NCI-H146 (cell line): ENCODE results near the gene CIAO3.

Experiments used
- DNase-seq: peaks from one replicate; lab custom pipeline; 2025; lab: John Stamatoyannopoulos, UW

CIAO3 gene

DNA sequence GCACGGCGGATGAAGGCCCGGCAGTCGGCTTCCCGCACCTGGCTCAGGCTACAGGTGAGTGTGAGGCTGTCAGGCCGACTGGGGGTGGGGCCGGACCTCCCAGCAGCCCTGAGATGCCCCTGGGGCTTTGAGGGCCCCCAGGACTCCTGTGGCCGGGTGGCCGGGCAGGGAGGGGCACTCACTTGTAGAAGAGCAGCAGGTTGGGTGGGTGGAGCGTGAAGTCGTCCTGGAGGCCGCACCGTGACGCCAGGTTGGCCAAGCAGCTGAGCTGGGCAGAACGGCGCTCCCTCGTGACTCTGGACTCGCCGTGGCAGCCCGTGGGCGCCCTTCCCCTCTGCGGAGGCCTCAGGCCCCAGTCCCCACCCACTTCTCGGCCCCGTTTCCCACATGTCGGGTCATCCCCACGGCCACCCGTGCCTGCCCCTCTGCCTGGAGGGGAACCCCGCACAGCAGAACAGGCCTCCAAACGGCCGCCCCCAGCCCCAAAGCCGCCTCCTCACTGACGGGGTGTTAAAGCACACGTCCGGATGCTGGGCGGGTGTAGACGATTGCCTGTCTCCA is 34.5 kb upstream of the CIAO3 start:
- peak; percentile 58 for DNase-seq

- peak; percentile 32 for DNase-seq
These were observed 33.5 kb upstream of the CIAO3 start for GRCh38 chr16:774086-775001.

- DNase-seq: peak; percentile 79
These were observed 32.2 kb upstream of the CIAO3 start for GRCh38 chr16:772959-773358.

DNA sequence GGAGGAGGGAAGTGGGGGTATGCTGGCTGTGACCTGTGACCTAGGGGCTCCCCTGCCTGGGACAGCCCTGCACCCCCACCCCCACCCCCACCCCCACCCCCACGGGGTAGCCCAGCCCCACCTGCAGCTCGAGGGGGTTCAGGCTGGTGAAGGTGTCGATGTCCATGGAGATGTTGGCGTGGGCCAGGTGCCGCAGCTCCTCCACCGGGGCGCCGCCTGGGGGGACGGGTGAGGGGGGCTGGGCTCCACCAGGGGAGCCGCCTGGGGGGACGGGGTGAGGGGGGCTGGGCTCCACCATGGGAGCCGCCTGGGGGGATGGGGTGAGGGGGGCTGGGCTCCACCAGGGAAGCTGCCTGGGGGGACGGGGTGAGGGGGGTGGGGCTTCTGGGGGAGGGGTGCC is 29.6 kb upstream of the CIAO3 start:
- DNase-seq: no peak

DNA sequence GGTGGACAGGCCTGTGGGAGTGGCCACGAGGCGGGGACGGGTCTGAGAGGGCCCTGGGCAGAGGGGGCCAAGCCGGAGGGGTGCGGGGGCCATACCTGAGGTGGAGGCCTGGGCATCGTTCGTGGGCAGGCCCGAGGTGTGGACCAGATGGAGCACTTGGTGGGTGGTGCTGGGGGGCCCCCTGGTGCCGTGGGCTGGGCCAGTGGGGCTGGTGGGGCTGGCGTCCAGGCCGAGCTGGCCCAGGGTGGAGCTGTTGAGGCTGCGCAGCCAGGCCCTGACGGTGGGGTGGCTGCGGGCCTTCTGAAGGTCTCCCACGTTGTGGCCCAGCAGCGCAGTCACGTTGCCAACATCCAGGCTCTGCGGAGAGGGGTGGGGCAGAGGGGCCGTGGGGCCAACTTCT is 29.1 kb upstream of the CIAO3 start:
- DNase-seq: no peak

- DNase-seq: no peak
These were observed 28.5 kb upstream of the CIAO3 start for GRCh38 chr16:769184-769784.

- DNase-seq: no peak
These were observed 27.6 kb upstream of the CIAO3 start for GRCh38 chr16:768428-768827.

- no peak for DNase-seq
These were observed 27.0 kb upstream of the CIAO3 start for GRCh38 chr16:767743-768235.

- DNase-seq: no peak
These were observed 26.2 kb upstream of the CIAO3 start for GRCh38 chr16:766820-767640.

DNA sequence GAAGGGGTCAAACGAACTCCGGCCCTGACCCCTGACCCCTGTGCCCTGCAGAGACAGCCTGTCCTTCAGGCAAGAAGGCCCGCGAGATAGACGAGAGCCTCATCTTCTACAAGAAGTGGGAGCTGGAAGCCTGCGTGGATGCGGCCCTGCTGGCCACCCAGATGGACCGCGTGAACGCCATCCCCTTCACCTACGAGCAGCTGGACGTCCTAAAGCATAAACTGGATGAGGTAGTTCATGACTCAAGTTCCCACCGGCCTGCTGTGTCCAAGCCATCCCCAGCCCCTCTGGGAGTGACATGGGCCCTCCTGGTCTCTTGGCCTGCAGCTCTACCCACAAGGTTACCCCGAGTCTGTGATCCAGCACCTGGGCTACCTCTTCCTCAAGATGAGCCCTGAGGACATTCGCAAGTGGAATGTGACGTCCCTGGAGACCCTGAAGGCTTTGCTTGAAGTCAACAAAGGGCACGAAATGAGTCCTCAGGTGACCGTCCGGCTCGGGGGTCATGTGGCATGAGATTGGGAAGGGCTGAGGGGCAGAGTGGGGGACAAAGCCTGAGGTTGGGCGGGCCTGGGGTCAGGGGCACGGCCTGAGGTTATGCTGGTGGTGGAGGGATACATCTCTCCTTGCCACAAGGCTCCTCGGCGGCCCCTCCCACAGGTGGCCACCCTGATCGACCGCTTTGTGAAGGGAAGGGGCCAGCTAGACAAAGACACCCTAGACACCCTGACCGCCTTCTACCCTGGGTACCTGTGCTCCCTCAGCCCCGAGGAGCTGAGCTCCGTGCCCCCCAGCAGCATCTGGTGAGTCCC is 25.4 kb upstream of the CIAO3 start:
- no peak for DNase-seq

DNA sequence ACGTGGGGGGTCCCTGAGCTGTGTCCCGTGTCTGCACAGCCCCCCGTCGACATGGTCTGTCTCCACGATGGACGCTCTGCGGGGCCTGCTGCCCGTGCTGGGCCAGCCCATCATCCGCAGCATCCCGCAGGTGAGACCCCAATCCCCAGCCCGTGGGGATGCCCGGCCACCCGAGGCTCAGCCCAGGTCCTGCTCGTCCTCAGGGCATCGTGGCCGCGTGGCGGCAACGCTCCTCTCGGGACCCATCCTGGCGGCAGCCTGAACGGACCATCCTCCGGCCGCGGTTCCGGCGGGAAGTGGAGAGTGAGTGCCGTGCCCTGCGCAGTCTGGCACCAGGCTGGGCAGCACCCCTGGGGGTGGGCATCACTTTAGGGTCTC is 24.7 kb upstream of the CIAO3 start:
- no peak for DNase-seq

- no peak for DNase-seq
These were observed 24.2 kb upstream of the CIAO3 start for GRCh38 chr16:764848-765487.

GRCh38 chr16:764184-764750 is 23.5 kb upstream of the CIAO3 start:
- DNase-seq: no peak

GRCh38 chr16:763369-764183 is 22.8 kb upstream of the CIAO3 start:
- DNase-seq: no peak

GRCh38 chr16:762595-763268 is 21.9 kb upstream of the CIAO3 start:
- DNase-seq: no peak

DNA sequence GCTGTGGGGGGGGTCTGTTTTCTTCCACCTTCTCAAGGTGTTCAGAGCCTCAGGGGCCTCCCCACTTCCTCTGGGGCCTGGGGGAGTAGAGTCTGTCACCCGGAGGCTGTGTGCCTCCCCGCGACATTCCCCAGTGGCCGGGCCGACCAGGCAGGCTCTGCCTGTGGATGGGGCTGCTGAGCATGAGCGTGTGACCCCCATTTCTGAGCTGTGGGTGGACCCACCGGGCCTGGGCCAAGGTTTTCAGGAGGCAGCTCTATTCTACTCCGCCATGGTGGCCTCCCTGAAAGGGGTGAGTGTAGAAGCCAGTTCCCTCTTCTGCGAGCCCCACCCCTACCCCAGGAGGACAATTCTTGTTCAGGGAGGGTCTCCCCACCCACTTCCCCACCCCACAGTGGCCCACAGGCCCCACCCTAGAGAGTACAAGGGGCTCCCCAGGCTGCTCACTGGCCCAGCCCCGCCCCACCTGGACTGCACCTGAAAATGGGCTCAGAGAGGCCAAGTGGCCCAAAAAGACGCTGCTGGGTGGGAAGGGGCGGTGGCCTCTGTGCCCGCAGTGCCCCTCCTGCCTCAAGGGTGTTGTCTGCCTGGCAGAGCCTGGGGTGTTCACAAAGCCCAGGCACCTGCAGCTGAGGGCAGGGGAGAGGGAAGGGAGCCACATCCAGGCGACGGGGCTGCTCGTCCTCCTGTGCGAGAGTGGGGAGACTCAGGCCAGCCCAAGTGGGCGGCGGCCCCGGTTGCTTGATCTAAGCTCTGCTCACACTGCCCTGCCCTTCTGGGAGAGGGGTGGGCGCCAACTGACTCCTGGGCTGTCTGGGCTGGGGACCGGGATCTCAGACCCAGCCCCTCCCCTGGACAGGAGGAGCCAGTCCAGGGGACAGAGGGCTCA is 21.1 kb upstream of the CIAO3 start:
- DNase-seq: no peak

DNA sequence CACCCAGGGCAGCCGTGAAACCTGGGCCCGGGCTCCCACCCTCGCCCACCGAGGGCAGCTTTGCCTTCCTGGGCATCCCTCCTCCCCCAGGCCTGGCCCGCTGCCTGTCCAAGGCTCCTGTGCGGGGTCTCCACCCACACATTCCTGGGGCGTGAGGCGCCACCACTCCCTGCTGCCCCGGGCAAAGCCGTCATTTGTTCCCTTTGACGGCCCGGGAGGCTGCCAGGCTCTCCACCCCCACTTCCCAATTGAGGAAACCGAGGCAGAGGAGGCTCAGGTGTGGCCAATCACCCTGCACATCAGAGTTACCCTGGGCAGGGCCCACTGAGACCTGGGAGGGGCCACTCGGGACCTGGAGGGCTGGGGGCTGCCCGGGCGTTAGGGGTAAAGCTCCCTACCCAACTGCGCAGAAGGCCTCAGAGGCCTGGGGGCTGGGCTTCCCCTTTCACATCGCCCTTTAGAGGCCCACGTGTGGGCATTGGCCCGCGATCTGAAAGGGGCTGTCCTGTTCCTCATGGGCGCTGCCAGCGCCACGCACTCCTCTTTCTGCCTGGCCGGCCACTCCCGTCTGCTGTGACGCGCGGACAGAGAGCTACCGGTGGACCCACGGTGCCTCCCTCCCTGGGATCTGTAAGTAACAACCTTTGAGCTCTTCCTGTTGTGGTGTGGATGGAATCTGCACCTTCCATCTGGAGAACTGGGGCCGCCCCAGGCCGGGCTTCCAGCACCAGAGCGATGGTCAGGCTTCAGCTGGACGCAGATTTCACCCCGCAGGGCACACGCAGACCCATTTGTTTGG is 19.9 kb upstream of the CIAO3 start, which contains the start of gene MSLN:
MSLN (plus strand) TSS at position 190 of the 799 bp plus-strand sequence. CDS start 1,947 bp downstream, outside the sequence.
- no peak for DNase-seq
